HG03159 (cell line): ENCODE data around the gene TEX261.

Experiments used
- ATAC-seq: cut with Tn5 transposase; IDR thresholded peaks from one replicate; pipeline ENCODE4 v1.9.1; 2021; ENCODE audit warnings: mild to moderate bottlenecking, moderate library complexity; ENCODE audit not compliant: unreplicated experiment

Gene TEX261

GRCh38 chr2:70982971-70983370, 11.7 kb downstream of the TEX261 start:
- no peak for ATAC-seq

GRCh38 chr2:70981866-70982810, 12.5 kb downstream of the TEX261 start:
- no peak for ATAC-seq

GRCh38 chr2:70981421-70981820, 13.3 kb downstream of the TEX261 start:
- no peak for ATAC-seq

- ATAC-seq = no peak
These were observed 15.0 kb downstream of the TEX261 start for GRCh38 chr2:70979626-70980025.

GRCh38 chr2:70979180-70979488, 15.5 kb downstream of the TEX261 start:
- no peak for ATAC-seq

GRCh38 chr2:70978341-70979179, 16.1 kb downstream of the TEX261 start, which contains the start of gene ANKRD53:
Gene ANKRD53 (plus strand): TSS chr2:70978630. CDS start chr2:70978646, 16 bp downstream.
- ATAC-seq = no peak

- ATAC-seq = no peak
These were observed 17.0 kb downstream of the TEX261 start for GRCh38 chr2:70977605-70978205.

GRCh38 chr2:70975237-70975636, 19.4 kb downstream of the TEX261 start:
- no peak for ATAC-seq

- ATAC-seq = no peak
These were observed 20.1 kb downstream of the TEX261 start for GRCh38 chr2:70974592-70974991.

- ATAC-seq = no peak
These were observed 27.5 kb downstream of the TEX261 start for GRCh38 chr2:70967189-70967588.

GRCh38 chr2:70966681-70967080, 28.0 kb downstream of the TEX261 start:
- ATAC-seq = no peak

GRCh38 chr2:70965506-70965905, 29.2 kb downstream of the TEX261 start:
- ATAC-seq = no peak

- ATAC-seq = peak; percentile 77
These were observed 29.9 kb downstream of the TEX261 start for GRCh38 chr2:70964596-70965386.

- no peak for ATAC-seq
These were observed 30.5 kb downstream of the TEX261 start for GRCh38 chr2:70964133-70964532.

- no peak for ATAC-seq
These were observed 31.5 kb downstream of the TEX261 start for GRCh38 chr2:70962885-70963878.

- ATAC-seq = no peak
These were observed 32.3 kb downstream of the TEX261 start for GRCh38 chr2:70962211-70962884.

- ATAC-seq = no peak
These were observed 33.1 kb downstream of the TEX261 start for GRCh38 chr2:70961648-70961994.

GRCh38 chr2:70960833-70961647, 33.6 kb downstream of the TEX261 start:
- ATAC-seq = no peak
